ENCODE data around the gene GALNT6. TPM values are rescaled to one million over a fixed set of nuclear protein-coding genes. Genes with fewer than 3 reads are reported as not detected.

The GALNT6 gene
- total and polyA plus RNA-seq, 9 of the 15 experiments (the other 6 are each of a cell fraction or from before 2014, with no cell fraction given), result 1.5 to 8.6 (median 5.1) TPM

DNA sequence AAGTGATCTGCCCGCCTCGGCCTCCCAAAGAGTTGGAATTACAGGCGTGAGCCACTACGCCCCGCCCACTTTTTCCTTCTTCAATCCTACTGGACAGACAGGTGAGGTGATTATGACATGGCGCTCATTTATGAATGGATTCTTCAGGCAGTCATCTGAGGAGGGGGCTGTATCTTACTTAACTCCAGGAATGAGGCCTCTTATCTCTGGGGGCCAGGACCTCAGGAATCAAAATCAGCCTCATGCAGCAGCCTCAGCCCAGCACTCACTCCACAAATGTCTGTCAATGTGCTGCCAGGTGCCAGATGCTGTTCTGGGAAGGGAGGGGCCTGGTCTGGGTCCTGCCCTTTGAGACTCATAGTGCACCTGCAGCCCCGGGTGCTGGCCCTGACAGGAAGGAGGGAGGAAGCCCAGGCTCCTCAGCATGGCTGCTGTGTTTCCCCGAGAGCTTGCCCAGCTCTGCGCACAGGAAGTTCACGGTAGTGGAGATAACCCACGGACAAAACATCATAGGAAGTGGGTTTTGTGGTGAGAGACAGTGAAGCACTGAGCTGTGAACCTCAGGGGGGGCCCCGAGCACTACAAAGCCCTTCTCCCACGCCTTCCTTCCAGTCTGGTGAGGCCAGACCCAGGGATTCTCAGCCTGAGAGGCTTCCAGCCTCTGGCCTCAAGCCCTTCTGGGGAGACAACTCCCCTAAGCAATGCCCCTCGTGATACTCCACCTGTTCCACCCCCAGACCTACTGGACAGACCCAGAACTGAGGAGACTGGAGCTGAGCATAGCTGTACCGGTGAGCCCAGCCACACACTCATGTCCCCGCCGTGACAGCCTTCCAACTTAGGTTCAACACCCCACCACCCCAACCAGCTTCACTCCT lies 22.3 kb downstream of the GALNT6 start (continued):
- TF ChIP-seq, protein P1, sequence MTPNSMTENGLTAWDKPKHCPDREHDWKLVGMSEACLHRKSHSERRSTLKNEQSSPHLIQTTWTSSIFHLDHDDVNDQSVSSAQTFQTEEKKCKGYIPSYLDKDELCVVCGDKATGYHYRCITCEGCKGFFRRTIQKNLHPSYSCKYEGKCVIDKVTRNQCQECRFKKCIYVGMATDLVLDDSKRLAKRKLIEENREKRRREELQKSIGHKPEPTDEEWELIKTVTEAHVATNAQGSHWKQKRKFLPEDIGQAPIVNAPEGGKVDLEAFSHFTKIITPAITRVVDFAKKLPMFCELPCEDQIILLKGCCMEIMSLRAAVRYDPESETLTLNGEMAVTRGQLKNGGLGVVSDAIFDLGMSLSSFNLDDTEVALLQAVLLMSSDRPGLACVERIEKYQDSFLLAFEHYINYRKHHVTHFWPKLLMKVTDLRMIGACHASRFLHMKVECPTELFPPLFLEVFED (CRISPR knock-in tag; conservative IDR thresholded peaks at IDR 0.05), result no peak
- TF ChIP-seq TAL1 (IDR thresholded peaks at IDR 0.05), result peak; percentile 98
- TF ChIP-seq RB1 (IDR thresholded peaks at IDR 0.05; ENCODE audit: low read depth), result no peak
- TF ChIP-seq MYNN (IDR thresholded peaks at IDR 0.05), result 0 out of 2 replicates have a peak, but pooled peaks have one; percentile 40
- TF ChIP-seq MYNN (CRISPR knock-in tag; IDR thresholded peaks at IDR 0.05), result no peak
- TF ChIP-seq YY1 (IDR thresholded peaks at IDR 0.05; ENCODE audit: borderline replicate concordance in 1 of 3, control insufficient read depth in 1 of 3, extremely low read depth in 1 of 3, insufficient read depth in 3 of 3, insufficient read length in 1 of 3, insufficient replicate concordance in 2 of 3, low read depth in 1 of 3, low read length in 2 of 3), result peak in 1 of 3 experiments; percentile 35
- 0 out of 2 replicates have a peak, but pooled peaks have one; percentile 29 for TF ChIP-seq HDAC2 (IDR thresholded peaks at IDR 0.05)
- peak; percentile 83 for TF ChIP-seq ETV5 (CRISPR knock-in tag; IDR thresholded peaks at IDR 0.05; ENCODE audit: low read depth)
- TF ChIP-seq ZNF589 (CRISPR knock-in tag; IDR thresholded peaks at IDR 0.05; ENCODE audit: low read depth), result peak; percentile 94
- TF ChIP-seq, protein P2, sequence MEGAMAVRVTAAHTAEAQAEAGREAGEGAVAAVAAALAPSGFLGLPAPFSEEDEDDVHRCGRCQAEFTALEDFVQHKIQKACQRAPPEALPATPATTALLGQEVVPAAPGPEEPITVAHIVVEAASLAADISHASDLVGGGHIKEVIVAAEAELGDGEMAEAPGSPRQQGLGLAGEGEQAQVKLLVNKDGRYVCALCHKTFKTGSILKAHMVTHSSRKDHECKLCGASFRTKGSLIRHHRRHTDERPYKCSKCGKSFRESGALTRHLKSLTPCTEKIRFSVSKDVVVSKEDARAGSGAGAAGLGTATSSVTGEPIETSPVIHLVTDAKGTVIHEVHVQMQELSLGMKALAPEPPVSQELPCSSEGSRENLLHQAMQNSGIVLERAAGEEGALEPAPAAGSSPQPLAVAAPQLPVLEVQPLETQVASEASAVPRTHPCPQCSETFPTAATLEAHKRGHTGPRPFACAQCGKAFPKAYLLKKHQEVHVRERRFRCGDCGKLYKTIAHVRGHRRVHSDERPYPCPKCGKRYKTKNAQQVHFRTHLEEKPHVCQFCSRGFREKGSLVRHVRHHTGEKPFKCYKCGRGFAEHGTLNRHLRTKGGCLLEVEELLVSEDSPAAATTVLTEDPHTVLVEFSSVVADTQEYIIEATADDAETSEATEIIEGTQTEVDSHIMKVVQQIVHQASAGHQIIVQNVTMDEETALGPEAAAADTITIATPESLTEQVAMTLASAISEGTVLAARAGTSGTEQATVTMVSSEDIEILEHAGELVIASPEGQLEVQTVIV (CRISPR knock-in tag; IDR thresholded peaks at IDR 0.05; ENCODE audit: borderline replicate concordance), result no peak
- peak; percentile 68 for TF ChIP-seq SMARCA4 (IDR thresholded peaks at IDR 0.05)
- peak; percentile 85 for TF ChIP-seq ZNF175 (CRISPR knock-in tag; IDR thresholded peaks at IDR 0.05; ENCODE audit: low read depth)
- no peak for TF ChIP-seq ATF1 (CRISPR knock-in tag; IDR thresholded peaks at IDR 0.05)
- TF ChIP-seq ATF1 (tag; IDR thresholded peaks at IDR 0.05), result peak; percentile 42
- TF ChIP-seq CXXC5 (CRISPR knock-in tag; IDR thresholded peaks at IDR 0.05), result peak; percentile 45
- TF ChIP-seq ZNF584 (CRISPR knock-in tag; IDR thresholded peaks at IDR 0.05; ENCODE audit: low read depth), result peak; percentile 84; the same call in 1 of the 2 replicates
- TF ChIP-seq NFYB (IDR thresholded peaks at IDR 0.05; ENCODE audit: extremely low read depth, insufficient read length), result no peak
- TF ChIP-seq POLR2A (conservative IDR thresholded peaks at IDR 0.05), result no peak
- TF ChIP-seq TBL1XR1 (IDR thresholded peaks at IDR 0.05; ENCODE audit: low read length in 2 of 2), result peak in 1 of 2 experiments; percentile 55; a peak in 2 of 4 replicates
- peak; percentile 45; the same call in 1 of the 2 replicates for TF ChIP-seq ESRRA (IDR thresholded peaks at IDR 0.05; ENCODE audit: borderline replicate concordance, low read depth)
- TF ChIP-seq PCBP1 (IDR thresholded peaks at IDR 0.05; ENCODE audit: low read depth, low read length, poor library complexity, severe bottlenecking), result no peak
- 0 out of 2 replicates have a peak, but pooled peaks have one; percentile 29 for TF ChIP-seq KLF6 (CRISPR knock-in tag; IDR thresholded peaks at IDR 0.05; ENCODE audit: borderline replicate concordance)
- TF ChIP-seq POLR2AphosphoS5 (IDR thresholded peaks at IDR 0.05; ENCODE audit: control insufficient read depth, insufficient read depth, low read depth, low read length), result peak; percentile 93
- TF ChIP-seq PHB2 (IDR thresholded peaks at IDR 0.05; ENCODE audit: low read depth), result peak; percentile 73
- peak; percentile 82; the same call in 1 of the 2 replicates for TF ChIP-seq ZKSCAN8 (CRISPR knock-in tag; IDR thresholded peaks at IDR 0.05)
